Gastrocnemius medialis (tissue), 4 donors: ENCODE results near the gene MUC15.

Experiments used
- CTCF ChIP-seq, 5 experiments: fragments of 450-650 bp in 3 of 5; fragments of 200-600 bp in 2 of 5; sonication (generic) in 2 of 5; IDR thresholded peaks in 4 of 5; conservative IDR thresholded peaks in 1 of 5; 1 replicate in 4 of 5; 2 replicates in 1 of 5; pipeline ENCODE4 v1.5.1; 2016 to 2019; ENCODE audit warnings: antibody characterized with exemption in 5 of 5, mild to moderate bottlenecking in 3 of 5, moderate library complexity in 3 of 5
- POLR2A ChIP-seq, 2 donors: fragments of 450-650 bp; IDR thresholded peaks; one replicate each; pipeline ENCODE4 v1.6.1; 2017; ENCODE audit warnings: antibody characterized with exemption in 2 of 2, mild to moderate bottlenecking in 2 of 2, moderate library complexity in 2 of 2

GRCh38 chr11:26584818-26585217 is 12.8 kb upstream of the MUC15 start:
- TF ChIP-seq CTCF (IDR thresholded peaks at IDR 0.05 in 4 of 5, conservative IDR thresholded peaks at IDR 0.05 in 1 of 5) (no peak), POLR2A (IDR thresholded peaks at IDR 0.05) (no peak)
